CD4-positive, alpha-beta T cell treated with Interleukin-6 for 4 hours (primary cell): ENCODE measurements around the gene DENND1C.

Experiments used
- DNase-seq: peaks from one replicate; pipeline ENCODE4 v3.0.0-alpha.2; 2020; ENCODE audit warnings: mixed read lengths

DENND1C gene

GRCh38 chr19:6476155-6476895 is 5.3 kb downstream of the DENND1C start:
- DNase-seq = peak; percentile 25

GRCh38 chr19:6475321-6476108 is 6.1 kb downstream of the DENND1C start:
- DNase-seq = no peak

- no peak for DNase-seq
These were observed 7.9 kb downstream of the DENND1C start for GRCh38 chr19:6473647-6474046.

DNA sequence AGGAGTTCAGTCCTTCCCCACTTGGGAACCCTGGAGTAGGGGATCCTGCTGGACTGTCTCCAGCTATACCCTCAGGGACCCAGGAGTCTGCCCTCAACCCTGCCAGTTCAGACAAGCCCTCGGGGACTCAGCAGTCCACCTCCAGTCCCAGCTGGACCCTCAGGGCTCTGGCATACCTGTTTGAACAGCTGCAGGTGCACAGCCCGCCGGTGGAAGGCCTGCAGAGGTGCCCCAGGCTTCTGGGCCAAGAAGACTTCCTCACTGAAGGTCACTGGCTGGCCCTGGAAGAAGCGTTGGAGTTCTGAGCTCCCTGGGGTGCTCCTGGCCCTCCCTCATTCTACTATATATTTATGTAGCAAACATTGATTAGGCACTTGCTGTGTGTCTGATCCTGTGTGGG is 8.9 kb downstream of the DENND1C start:
- no peak for DNase-seq

GRCh38 chr19:6471076-6471475 is 10.5 kb downstream of the DENND1C start:
- no peak for DNase-seq

DNA sequence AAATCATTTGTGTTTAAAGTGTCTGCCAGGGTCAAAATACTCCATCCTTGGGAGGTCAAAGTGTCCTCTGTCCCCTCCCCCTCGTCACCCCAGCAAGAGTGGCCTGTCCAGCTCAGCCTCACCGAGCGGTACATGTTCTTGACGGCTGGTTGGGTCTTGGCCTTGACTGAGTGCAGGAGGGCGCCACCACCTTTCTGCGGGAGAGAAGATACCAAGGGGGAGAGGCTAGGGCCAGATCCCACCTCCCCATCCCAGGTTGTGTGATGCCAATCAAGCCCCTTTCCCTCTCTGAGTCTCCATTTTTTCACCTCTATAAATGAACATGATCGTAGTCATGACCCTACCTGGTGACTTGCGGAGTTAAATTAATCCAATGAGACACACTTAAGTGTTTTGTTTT is 11.4 kb downstream of the DENND1C start:
- DNase-seq = no peak

GRCh38 chr19:6467384-6467783 is 14.2 kb downstream of the DENND1C start:
- no peak for DNase-seq

- DNase-seq = no peak
These were observed 14.9 kb downstream of the DENND1C start for GRCh38 chr19:6466526-6467248.

DNA sequence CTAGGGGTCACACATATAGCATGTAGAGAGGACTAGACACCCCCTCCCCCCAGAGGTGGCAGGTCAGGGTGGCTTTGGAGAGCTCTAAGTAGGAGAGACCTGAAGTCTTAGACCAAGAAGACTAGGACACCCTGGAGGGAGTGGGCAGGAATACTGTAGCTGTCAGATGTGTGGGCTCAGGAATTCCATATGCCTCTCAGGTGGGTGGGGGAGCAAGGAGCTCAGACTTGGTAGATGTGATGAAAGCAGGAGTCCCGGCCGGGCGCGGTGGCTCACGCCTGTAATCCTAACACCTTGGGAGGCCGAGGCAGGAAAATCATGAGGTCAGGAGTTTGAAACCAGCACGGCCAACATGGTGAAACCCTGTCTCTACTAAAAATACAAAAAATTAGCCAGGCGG is 15.9 kb downstream of the DENND1C start:
- no peak for DNase-seq

DNA sequence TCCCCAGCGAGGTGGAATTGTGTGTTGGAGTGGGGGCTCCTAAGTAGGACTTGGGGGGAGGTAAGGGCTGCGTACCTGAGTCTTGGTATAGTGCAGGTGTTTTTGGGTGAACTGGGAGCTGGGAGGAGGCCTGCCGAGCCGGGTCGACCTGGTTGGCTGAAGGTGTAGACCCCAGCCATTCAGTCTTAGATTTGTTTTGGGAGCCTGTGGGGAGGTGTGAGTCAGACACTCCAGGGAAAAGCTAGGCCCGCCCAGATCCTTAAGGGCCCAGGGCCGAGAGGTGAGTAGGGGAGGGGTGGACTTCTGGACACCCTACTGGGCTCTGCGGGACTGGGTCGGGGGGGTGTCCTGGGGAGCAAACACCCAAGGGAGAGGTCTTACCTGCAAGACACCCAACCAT is 16.6 kb downstream of the DENND1C start:
- DNase-seq = no peak

- DNase-seq = peak; percentile 83
These were observed 17.3 kb downstream of the DENND1C start, which contains the start of gene CRB3 for GRCh38 chr19:6464070-6464873. TSS of gene CRB3 (plus strand) at chr19:6464271. CDS start at chr19:6464702, 431 bp downstream.

DNA sequence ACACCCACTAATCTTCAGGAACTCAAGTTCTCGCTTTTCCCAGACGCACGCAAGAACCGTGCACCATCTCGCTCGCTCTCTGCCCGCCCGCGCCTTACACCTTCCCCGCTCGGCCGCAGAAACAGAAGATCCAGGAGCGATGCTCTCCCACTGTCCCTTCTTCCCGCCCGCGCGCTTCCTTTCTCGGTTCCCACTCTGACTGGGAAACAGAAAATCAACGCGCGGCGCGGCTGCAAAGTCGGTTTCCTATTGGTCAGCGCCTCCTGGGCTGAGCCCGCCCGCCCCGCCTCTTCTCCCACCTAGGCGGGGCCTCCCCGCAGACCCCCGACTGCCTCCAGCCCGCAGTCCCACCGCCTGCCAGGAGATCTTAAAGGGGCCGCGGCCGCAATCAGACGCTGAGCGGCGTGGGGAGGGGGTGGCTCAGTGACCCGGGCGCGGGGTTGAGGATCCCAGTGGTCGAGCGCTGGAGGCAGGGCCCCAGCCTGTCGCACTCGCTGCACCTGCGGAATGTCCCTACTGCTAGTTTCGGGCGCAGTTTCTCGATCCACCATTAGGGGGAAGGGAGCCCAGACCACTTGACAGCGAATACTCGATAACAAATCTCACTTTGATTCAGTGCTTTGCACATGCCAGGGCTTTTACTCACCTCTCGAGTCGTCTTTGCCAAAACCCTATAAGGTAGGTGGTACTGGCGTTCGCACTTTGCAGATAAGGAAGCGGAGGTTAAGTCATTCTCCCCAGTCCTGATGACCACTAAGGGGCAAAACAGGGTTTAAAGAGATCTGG is 21.3 kb downstream of the DENND1C start:
- DNase-seq = peak; percentile 97

DNA sequence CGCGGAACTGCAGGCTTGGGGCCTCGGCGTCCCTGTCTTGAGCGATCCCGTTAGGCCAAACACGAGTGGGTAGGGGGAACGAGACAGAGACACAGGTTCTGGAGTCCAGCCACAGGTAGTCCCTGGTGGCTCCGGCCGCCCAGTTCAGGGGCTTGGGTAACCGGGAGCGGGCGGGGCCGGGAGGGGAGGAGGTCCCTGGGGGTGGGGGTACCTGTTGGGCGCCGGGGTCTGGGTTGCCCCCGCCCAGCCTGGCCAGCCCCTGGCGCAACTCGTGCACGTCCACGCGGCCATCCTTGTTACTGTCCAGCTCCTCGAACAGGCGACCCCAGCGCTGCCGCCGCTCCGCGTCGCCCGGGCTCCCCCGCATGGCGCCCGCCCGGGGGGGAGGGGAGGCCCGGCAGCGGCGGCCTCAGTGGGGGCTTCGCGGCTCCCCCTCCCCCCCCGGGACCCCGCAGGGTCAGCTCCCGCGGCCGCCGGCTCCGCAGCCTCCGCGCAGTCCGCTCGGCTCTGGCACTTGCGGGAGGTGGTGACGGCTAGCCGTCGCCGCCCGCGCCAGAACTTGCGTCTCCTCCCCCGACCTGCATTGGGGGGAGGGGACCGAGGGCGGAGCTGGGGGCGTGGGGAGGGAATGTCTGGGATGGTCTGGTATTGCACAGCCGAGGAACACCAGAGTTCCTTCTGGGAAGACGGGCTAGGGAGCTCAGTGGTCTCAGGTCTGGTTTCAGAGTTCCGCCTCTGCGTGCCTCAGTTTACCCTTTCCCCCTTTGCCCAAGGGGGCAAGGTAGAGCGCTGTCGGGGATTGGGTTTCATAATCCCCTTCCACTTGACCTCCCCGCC is 22.1 kb downstream of the DENND1C start, which contains the start of gene SLC25A23:
TSS of gene SLC25A23 (minus strand) at position 531 of the 837 bp plus-strand sequence. CDS start at position 367, 164 bp downstream.
- peak; percentile 80 for DNase-seq

DNA sequence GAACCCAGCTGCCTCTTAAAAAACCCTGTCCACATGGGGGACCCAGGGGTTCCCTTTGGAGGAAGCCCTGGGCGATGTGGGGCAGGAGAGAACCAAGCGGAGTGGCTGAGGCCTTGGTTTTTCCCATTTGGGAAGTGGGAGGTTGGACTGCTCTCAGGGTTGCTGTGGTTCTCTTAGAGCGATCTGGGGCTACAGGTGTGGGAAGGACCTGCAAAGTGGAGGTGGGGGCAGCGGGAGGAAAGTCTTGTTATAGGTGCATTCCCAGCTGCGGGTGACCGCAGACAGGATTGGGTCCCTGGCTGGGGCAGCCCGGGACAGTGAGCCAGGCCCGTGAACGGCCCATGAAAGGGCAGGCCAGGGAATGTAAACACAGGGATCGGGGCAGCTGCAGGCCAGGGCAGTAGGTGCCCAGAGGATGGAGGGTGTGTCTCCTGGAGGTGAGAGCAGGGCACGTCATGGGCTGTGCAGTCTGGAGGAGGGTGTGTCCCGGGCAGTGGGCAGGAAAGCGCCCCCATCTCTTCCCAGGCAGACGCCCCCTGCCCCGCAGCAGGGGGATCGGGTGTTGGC is 22.8 kb downstream of the DENND1C start:
- no peak for DNase-seq

DNA sequence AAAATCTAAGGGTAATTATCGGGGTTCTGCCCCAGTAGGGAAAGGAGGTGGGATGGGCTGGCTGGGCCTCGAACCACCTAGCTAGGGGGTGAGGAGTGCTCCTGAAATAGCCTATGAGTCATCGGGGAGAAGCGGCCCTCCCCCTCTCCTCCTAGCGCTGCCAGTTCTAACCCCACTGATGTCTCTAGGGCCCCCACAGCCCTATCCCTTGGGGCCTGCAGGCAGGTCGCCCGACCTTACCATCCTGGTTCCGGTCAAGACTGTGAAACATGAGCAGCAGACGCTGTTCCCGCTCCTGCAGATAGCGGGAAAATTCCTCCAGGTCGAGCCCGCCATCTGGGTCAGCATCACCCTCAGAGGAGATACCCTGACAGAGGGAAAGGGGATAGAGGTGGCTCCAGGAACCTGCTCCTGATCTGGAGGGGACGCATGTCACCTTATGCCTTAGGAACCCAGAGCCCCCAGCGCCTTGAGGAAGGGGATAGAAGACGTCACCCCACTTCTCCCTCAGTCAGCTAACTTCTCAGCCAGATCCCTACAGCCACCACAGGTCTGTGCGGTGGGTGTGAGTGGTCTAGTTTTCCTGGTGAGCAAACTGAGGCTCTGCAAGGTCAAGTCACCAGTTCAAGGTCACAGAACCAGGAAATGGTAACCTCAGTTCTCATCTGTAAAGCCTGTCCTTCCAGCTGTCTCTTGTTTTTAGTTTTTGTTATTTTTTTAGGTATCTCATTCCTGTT is 23.5 kb downstream of the DENND1C start:
- DNase-seq = no peak

- no peak for DNase-seq
These were observed 25.7 kb downstream of the DENND1C start for GRCh38 chr19:6455924-6456323.

DNA sequence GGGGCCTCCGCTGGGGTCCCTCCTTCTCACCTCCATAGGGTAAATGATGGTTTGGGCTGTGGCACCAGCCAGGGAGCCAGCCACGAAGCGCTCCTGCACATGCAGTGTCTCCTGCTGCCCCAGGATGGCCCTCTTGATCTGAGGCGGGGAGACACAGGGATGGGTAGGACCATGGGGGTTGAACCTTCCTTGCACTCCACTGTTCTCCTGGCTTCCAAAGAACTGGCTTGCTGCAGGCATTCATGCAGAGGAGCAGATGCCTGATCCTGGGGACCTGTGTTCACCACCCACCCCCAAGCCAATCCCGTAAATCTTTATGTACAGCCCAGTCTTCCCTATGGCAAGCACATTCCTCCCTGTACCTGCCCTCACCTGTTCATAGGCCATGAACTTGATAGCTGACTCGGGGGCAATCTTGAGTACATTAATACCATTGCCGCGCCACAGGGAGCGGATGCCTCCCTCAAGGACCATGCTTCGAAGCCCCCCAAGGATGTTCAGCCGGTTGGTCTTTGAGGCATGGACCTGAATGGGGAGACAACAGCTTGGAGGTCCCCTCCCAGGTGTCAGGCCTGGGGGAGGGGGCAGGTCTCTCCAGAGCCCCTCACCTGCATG is 27.5 kb downstream of the DENND1C start:
- no peak for DNase-seq

GRCh38 chr19:6452899-6453298 is 28.7 kb downstream of the DENND1C start:
- no peak for DNase-seq

GRCh38 chr19:6452223-6452614 is 29.4 kb downstream of the DENND1C start:
- DNase-seq = no peak
